Common myeloid progenitor, CD34-positive (primary cell): ENCODE data around the gene SEPTIN5.

Source experiments
- CTCF ChIA-PET: fragments of 350-600 bp; sonication (Branson Sonifier 250); formaldehyde crosslinking; loops from one replicate; lab custom pipeline; 2021; ENCODE audit warnings: antibody characterized with exemption; lab: Charles Lee
- POLR2A ChIA-PET: fragments of 350-600 bp; sonication (Branson Sonifier 250); formaldehyde crosslinking; loops from one replicate; lab custom pipeline; 2021; ENCODE audit warnings: antibody characterized with exemption; lab: Charles Lee
- DNase-seq, 3 donors: peaks; one replicate each; pipeline versions ENCODE4 v3.0.0 to v3.0.0-alpha.2; 2013
- H3K27ac ChIP-seq, 2 experiments: 1 replicate in 1 of 2; 2 replicates in 1 of 2; pipeline ENCODE4 v1.7.0; 2013; ENCODE audit warnings: inconsistent platforms in 2 of 2, low read length in 2 of 2, mild to moderate bottlenecking in 2 of 2, low read depth in 1 of 2, moderate library complexity in 1 of 2; ENCODE audit not compliant: severe bottlenecking in 2 of 2, insufficient read depth in 1 of 2, poor library complexity in 1 of 2
- H3K27me3 ChIP-seq, 5 experiments: replicated peaks in 2 of 5; 1 replicate in 3 of 5; 2 replicates in 2 of 5; pipeline versions ENCODE4 v1.6.1 to v1.7.0; 2013; ENCODE audit warnings: low read length in 4 of 5, mild to moderate bottlenecking in 2 of 5, moderate library complexity in 2 of 5, inconsistent platforms in 1 of 5; ENCODE audit not compliant: insufficient read depth in 5 of 5, control insufficient read depth in 4 of 5
- H3K36me3 ChIP-seq, 4 experiments: 1 replicate in 2 of 4; 2 replicates in 2 of 4; pipeline versions ENCODE4 v1.6.1 to v1.7.0; 2013; ENCODE audit warnings: low read length in 3 of 4, control low read depth in 1 of 4, mild to moderate bottlenecking in 1 of 4; ENCODE audit not compliant: control insufficient read depth in 4 of 4, insufficient read depth in 4 of 4
- H3K4me1 ChIP-seq, 4 experiments: 1 replicate in 3 of 4; 2 replicates in 1 of 4; pipeline versions ENCODE4 v1.6.1 to v1.7.1; 2013; ENCODE audit warnings: low read length in 3 of 4, mild to moderate bottlenecking in 3 of 4, control low read depth in 1 of 4, inconsistent platforms in 1 of 4, moderate library complexity in 1 of 4; ENCODE audit not compliant: control insufficient read depth in 4 of 4, insufficient read depth in 4 of 4; ENCODE audit errors: control extremely low read depth in 1 of 4
- H3K4me3 ChIP-seq, 7 experiments: 1 replicate in 4 of 7; 2 replicates in 3 of 7; pipeline versions ENCODE4 v1.5.1 to v1.7.0; 2013; ENCODE audit warnings: mild to moderate bottlenecking in 7 of 7, low read length in 6 of 7, moderate library complexity in 6 of 7, inconsistent platforms in 2 of 7, low read depth in 2 of 7, control low read depth in 1 of 7; ENCODE audit not compliant: insufficient read depth in 4 of 7, control insufficient read depth in 1 of 7; ENCODE audit errors: extremely low read depth in 1 of 7
- H3K9me3 ChIP-seq, 5 experiments: 1 replicate in 4 of 5; 2 replicates in 1 of 5; pipeline versions ENCODE4 v1.6.1 to v1.7.1; 2013; ENCODE audit warnings: low read length in 4 of 5, mild to moderate bottlenecking in 2 of 5, inconsistent platforms in 1 of 5, low read depth in 1 of 5, moderate library complexity in 1 of 5; ENCODE audit not compliant: control insufficient read depth in 4 of 5, insufficient read depth in 2 of 5; ENCODE audit errors: control extremely low read depth in 1 of 5
- WGBS: methylation state at CpG from one replicate; pipeline ENCODE4 v1.1.5; 2013; ENCODE audit not compliant: insufficient coverage; 5-methylcytosine and 5-hydroxymethylcytosine counted together

SEPTIN5 gene

DNA sequence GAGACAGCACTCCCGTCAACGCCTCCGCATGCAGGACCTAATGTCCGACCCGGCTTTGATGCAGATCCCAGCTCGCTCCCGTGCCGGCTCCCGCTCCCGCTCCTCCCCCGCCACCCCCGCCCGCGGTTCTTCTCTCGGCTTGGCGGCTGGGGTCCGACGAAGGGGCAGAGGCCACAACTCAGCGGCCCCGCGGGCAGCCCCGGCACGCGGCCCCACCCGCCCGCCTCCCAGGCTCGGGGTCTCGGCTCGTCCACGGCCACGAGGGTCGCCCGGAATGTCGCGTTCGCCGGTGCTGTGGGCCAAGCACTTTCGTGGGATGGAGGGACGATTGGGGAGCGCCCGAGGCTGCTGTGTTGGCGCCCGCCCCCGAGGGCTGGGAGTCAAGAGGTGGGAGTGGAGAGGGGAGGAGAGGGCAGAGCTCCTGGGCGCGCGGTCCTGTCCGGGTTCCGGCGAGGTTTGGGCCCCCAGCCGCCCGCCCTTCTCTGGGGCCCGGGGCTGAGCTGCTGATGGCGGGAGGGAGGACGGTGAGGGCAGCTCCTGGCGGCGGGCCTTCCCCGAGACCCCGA lies 40.9 kb downstream of the SEPTIN5 start:
- WGBS: 3% methylated on average over 27 of the region's 59 CpGs
- CTCF ChIA-PET: interaction anchor here (1.1 to 3.9 kb wide), 4 partner anchors 9 to 192 kb away, joined by 3 to 20 read pairs (median 11); no protein-coding TSS in a partner anchor
- H3K27ac ChIP-seq: no peak overlapping the region
- peaks cover 0 to 87% (median 40%) of the 10 kb centered on the region in 5 experiments for H3K27me3 ChIP-seq
- no peaks in the 10 kb centered on the region for H3K9me3 ChIP-seq
- no peak for DNase-seq
- H3K36me3 ChIP-seq: no peaks in the 10 kb centered on the region
- POLR2A ChIA-PET: no interaction called here
- H3K4me1 ChIP-seq: peaks cover 0 to 48% (median 24%) of the 10 kb centered on the region in 4 experiments
- H3K4me3 ChIP-seq: peak overlapping the region in 2 of 7 experiments; percentile 16 to 19

DNA sequence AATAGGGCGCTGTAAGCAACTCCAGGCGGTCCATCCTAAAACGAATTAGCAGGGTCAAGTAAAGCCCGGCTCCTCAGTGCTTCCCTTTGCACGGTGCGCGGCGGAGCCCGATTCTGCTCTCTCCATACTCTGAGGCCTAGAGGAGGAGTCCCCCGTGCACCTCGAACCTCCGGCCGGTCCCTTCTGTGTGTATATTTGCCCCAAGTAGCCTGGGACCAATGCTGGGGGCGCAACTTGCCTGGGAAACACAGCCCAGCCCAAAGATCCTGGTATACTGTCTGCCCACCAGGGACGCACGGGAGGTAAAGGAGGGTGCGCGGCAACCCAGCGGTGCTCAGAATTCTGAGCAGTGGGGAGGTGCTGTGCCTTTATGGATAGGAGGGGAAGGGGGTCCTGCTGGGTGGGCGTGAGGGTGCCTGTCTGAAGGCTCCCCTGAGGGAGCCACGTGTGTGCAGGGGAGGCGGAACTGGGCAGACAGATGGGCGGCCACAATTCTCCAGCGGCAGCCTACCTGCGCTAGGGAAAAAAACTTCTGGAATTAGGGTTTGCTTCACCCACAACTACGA lies 41.5 kb downstream of the SEPTIN5 start:
- ChIA-PET POLR2A (no interaction called here), CTCF (interaction anchor here (0.6 to 3.9 kb wide), 11 partner anchors 9 to 192 kb away, joined by 3 to 20 read pairs (median 5); no protein-coding TSS in a partner anchor)
- Histone ChIP-seq H3K36me3 (no peaks in the 10 kb centered on the region), H3K4me1 (peaks cover 0 to 50% (median 25%) of the 10 kb centered on the region in 4 experiments), H3K27ac (no peak overlapping the region), H3K9me3 (no peaks in the 10 kb centered on the region), H3K27me3 (peaks cover 0 to 88% (median 40%) of the 10 kb centered on the region in 5 experiments), H3K4me3 (peak overlapping the region in 1 of 7 experiments; percentile 19)
- peak in 2 of 3 donors; percentile 44 to 46 for DNase-seq
- WGBS: 4% methylated on average over 26 of the region's 26 CpGs

DNA sequence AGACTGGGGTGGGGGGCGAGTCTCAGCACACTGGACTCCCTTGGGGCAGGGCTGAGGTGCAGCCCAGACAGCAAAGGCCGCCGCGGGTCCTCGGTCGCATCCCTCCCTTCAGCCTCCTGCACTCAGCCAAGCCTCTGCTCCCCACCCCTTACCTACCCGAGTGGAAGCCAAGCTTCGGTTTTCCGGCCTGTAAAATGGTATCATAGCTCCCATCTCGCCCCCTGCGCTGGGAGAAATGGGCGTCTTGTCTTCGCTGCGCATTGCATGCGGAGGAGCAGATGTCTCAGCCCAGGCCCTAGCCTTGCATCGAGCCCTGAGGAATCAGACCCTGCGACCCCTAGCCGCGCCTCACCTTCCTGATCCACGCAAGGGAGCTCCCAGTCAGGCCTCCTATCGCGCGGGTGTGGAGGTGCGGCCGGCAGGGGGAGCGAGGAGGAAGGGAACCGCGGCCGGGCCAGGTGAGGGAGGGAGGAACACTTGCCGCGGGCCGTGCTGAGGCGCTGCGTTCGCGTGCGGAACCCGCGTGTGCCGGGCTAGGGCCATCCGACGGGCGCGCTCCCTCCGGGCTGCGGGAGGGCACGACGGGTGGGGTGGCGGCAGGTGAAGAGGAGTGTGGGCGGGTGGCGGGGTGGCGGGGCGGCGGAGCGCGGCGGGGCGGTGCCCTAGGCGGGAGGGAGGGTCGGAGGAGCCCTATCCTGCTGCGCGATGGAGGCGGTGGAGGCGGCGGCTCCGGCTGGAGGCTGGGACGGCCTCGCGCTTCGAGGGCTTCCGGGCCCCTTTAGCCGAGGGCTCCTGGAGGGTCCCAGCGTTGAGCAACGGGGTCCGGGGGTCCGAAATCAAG lies 42.2 kb downstream of the SEPTIN5 start:
- ChIA-PET POLR2A (no interaction called here), CTCF (interaction anchor here (0.6 to 3.9 kb wide), 12 partner anchors 10 to 191 kb away, joined by 3 to 20 read pairs (median 4); no protein-coding TSS in a partner anchor)
- Histone ChIP-seq H3K27me3 (peaks cover 0 to 94% (median 38%) of the 10 kb centered on the region in 5 experiments), H3K27ac (no peak overlapping the region), H3K4me3 (peak overlapping the region in 5 of 7 experiments; percentile 27 to 66 (median 42)), H3K9me3 (no peaks in the 10 kb centered on the region), H3K4me1 (peaks cover 0 to 56% (median 27%) of the 10 kb centered on the region in 4 experiments), H3K36me3 (no peaks in the 10 kb centered on the region)
- 2% methylated on average over 56 of the region's 76 CpGs for WGBS
- DNase-seq: peak; percentile 44 to 63 (median 50)

DNA sequence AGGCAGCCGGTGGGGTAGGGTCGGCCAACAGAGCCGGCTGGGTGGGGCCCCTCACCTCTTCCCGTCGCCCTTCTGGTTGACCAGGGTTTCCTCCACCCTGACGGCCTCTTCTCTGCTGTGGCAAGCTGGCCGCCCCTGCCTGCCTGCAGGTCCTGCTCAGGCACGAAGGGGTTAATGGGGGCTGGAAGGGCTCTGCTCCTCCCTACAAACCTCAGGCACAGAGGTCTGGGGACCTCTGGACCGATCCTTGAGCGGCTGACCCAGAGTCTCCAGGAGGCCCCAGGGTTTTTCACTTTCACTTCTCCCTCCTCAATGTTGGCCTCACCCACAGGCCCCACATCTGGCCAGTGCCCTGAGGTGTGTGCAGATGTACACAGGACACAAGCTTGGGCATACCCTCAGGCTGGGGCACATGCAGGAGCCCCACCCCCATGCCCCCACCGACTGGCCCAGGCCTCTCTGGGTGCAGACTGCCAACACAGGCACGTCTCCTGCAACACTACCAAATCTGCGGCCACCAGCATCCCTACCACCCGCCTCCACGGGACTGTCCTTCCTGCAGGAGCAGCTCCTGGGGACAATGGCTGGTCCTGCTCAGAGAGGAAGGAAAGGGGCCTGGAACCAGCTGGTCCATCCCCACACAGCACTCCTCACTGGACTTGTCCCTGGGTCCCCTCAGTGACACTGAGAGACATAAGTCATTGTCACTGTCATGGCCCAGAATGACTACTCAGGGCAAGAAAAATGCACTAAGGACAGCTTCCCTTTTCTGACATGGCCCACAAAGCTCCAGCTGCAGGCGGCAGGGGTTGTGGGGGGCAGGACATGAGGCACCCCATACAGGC lies 43.1 kb downstream of the SEPTIN5 start:
- H3K9me3 ChIP-seq: no peaks in the 10 kb centered on the region
- DNase-seq: peak in 2 of 3 donors; percentile 62 to 68
- H3K27me3 ChIP-seq: peaks cover 0 to 94% (median 39%) of the 10 kb centered on the region in 5 experiments
- H3K4me3 ChIP-seq: peak overlapping the region in 5 of 7 experiments; percentile 27 to 66 (median 42)
- WGBS: 3% methylated on average over 10 of the region's 16 CpGs
- no peaks in the 10 kb centered on the region for H3K36me3 ChIP-seq
- H3K4me1 ChIP-seq: peaks cover 0 to 56% (median 28%) of the 10 kb centered on the region in 4 experiments
- H3K27ac ChIP-seq: no peak overlapping the region
- POLR2A ChIA-PET: no interaction called here
- CTCF ChIA-PET: interaction anchor here (0.6 to 3.9 kb wide), 10 partner anchors 11 to 201 kb away, joined by 3 to 20 read pairs (median 6); no protein-coding TSS in a partner anchor

DNA sequence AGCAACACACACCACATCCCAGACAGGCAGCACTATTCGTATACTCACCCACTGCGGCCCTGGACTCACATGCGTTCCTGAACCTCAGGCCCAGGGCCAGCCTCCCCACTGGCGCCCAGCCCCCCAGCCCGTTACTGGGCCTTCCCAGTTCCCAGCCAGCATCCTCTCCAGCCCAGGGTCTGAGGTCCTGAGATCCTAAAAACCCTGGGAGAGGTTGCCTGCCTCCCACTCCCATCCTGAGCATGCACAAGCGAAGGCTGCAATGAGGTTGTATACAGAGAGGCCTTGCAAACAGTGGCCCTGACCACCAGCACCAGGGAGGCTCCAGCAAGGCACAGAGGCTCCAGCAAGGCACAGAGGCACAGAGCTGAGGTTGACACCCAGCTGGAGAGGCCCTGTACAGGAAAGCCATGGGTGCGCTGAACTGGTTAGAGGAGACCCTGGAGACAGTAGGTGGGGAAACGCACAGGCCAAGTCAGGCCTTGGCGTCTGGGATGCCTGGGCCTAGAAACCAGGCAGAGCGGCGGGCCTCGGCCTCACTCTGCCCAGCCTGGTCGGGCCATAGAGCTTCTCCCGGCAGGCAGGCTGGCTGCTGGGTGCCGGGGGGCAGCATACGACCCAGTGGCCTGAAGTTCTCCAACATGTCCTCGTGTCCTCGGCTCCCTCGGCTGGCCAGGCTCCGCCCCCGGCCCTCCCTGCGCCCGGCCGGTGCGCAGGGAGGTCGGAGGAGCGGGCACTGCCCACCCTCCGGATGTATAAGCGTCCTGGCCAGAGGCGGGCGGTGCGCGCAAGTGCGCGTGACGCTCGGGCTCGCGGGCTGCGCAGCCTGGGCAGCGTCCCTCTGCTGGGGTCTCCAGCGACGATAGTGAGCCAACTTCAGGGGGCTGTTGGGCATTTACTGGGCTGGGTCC lies 43.9 kb downstream of the SEPTIN5 start:
- POLR2A ChIA-PET: no interaction called here

More for the DNA sequence above, 43.9 kb downstream of the SEPTIN5 start:
- Histone ChIP-seq H3K36me3 (no peaks in the 10 kb centered on the region), H3K27me3 (peaks cover 0 to 94% (median 42%) of the 10 kb centered on the region in 5 experiments), H3K9me3 (no peaks in the 10 kb centered on the region), H3K4me1 (peaks cover 0 to 56% (median 28%) of the 10 kb centered on the region in 4 experiments), H3K4me3 (no peak overlapping the region), H3K27ac (no peak overlapping the region)
- 44% methylated on average over 42 of the region's 43 CpGs for WGBS
- CTCF ChIA-PET: interaction anchor here (1.0 to 3.9 kb wide), 4 partner anchors 12 to 43 kb away, joined by 3 to 20 read pairs (median 6); no protein-coding TSS in a partner anchor
- no peak for DNase-seq
